ENCODE results near the gene SLC25A11.

SLC25A11 gene

GRCh38 chr17:4966844-4967538 is 27.1 kb upstream of the SLC25A11 start:
- ATAC-seq, result peak; percentile 80
- DNase-seq, result peak; percentile 92

- ATAC-seq (no peak), DNase-seq (no peak)
Measured at GRCh38 chr17:4965311-4965986, 25.6 kb upstream of the SLC25A11 start.

- no peak for DNase-seq
- no peak for ATAC-seq
Measured at GRCh38 chr17:4960279-4960922, 20.6 kb upstream of the SLC25A11 start.

GRCh38 chr17:4959261-4959965 is 19.6 kb upstream of the SLC25A11 start:
- ATAC-seq, result no peak

GRCh38 chr17:4958102-4958501 is 18.3 kb upstream of the SLC25A11 start:
- ATAC-seq (no peak), DNase-seq (no peak)

More at GRCh38 chr17:4959261-4959965, 19.6 kb upstream of the SLC25A11 start:
- no peak for DNase-seq

GRCh38 chr17:4956493-4957061 is 16.7 kb upstream of the SLC25A11 start:
- DNase-seq (peak; percentile 64), ATAC-seq (no peak)

- ATAC-seq (no peak), DNase-seq (no peak)
Measured at GRCh38 chr17:4955091-4955490, 15.2 kb upstream of the SLC25A11 start.

- DNase-seq, result no peak
- no peak for ATAC-seq
Measured at GRCh38 chr17:4953451-4953961, 13.7 kb upstream of the SLC25A11 start.

GRCh38 chr17:4951486-4951885 is 11.6 kb upstream of the SLC25A11 start:
- ATAC-seq (no peak), DNase-seq (no peak)

- no peak for ATAC-seq
- peak; percentile 39 for DNase-seq
Measured at GRCh38 chr17:4950746-4951204, 10.9 kb upstream of the SLC25A11 start, which contains the start of gene ENO3. TSS of gene ENO3 (plus strand) at chr17:4951119. CDS start at chr17:4951830, 711 bp downstream.

- DNase-seq (peak; percentile 54), ATAC-seq (peak; percentile 12)
Measured at GRCh38 chr17:4950075-4950745, 10.4 kb upstream of the SLC25A11 start.

GRCh38 chr17:4949321-4950074 is 9.7 kb upstream of the SLC25A11 start:
- DNase-seq, result peak; percentile 83
- ATAC-seq, result peak; percentile 21

GRCh38 chr17:4948931-4949320 is 9.1 kb upstream of the SLC25A11 start:
- peak; percentile 55 for ATAC-seq
- peak; percentile 85 for DNase-seq

GRCh38 chr17:4948166-4948930 is 8.5 kb upstream of the SLC25A11 start, which contains the start of gene PFN1:
TSS of gene PFN1 (minus strand) at chr17:4948530. CDS start at chr17:4948394, 136 bp downstream.
- ATAC-seq, result peak; percentile 19
- peak; percentile 94 for DNase-seq

- DNase-seq (peak; percentile 79), ATAC-seq (peak; percentile 10)
Measured at GRCh38 chr17:4947411-4948165, 7.7 kb upstream of the SLC25A11 start.

- no peak for ATAC-seq
- DNase-seq, result no peak
Measured at GRCh38 chr17:4947010-4947410, 7.2 kb upstream of the SLC25A11 start.

- ATAC-seq (no peak), DNase-seq (no peak)
Measured at GRCh38 chr17:4946312-4946976, 6.6 kb upstream of the SLC25A11 start.

GRCh38 chr17:4945944-4946280 is 6.1 kb upstream of the SLC25A11 start:
- no peak for DNase-seq
- ATAC-seq, result no peak

Data from stimulated activated naive CD8-positive, alpha-beta T cell treated with anti-CD3 and anti-CD28 coated beads, Interleukin-15, Interleukin-2, amounts not matched to agents 100 U/mL and 50 U/mL, for 24 hours (primary cell).